ENCODE measurements around the gene CLEC16A. TPM values are rescaled to one million over a fixed set of nuclear protein-coding genes. Genes with fewer than 3 reads are reported as not detected.
A peak's percentile ranks its signal among the peaks of the same experiment; 100 is the strongest.

CLEC16A gene
- total and polyA plus RNA-seq, 9 of the 15 experiments (the other 6 are each of a cell fraction or from before 2014, with no cell fraction given) = 1.00 to 22.3 (median 10.0) TPM

DNA sequence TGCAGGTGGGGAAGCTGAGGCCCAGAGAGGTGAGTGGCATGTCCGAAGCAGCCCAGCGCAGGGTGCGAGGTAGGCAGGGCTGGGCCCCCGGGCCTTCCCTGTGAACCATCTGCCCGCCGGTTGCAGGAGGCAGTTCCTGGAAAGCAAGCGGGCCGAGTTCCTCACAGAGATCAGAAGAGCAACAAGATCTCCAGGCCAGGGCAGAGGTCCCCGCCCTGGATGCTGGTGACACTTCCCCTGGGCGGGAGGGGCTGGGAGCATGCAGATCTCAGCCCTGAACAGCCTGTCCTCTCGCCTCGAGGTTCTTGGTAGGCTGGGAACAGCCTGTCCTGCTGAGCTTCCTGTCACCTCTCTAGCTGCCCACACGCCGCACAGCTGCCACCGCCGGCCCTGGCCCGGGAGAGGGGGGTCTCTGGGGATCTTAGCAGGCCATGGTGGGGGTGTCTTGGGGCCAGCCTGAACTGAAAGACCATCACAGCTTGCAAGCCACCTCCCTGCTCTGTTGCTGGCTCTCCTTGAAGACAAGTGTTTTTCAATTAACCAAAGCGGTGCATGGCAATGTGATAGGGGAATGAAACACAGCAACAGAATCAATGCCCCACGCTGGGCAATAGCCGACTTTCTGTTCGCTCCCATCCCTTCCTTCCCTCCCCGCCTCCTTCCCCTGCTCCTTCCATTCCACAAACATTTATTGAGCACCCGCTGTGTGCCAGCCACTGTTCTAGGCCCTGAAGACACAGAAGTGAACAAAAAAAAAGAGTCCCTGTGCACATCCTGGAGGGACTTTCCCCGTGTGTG, 279.9 kb downstream of the CLEC16A start (continued):
- TF ChIP-seq, protein P1, sequence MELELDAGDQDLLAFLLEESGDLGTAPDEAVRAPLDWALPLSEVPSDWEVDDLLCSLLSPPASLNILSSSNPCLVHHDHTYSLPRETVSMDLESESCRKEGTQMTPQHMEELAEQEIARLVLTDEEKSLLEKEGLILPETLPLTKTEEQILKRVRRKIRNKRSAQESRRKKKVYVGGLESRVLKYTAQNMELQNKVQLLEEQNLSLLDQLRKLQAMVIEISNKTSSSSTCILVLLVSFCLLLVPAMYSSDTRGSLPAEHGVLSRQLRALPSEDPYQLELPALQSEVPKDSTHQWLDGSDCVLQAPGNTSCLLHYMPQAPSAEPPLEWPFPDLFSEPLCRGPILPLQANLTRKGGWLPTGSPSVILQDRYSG (tag; conservative IDR thresholded peaks at IDR 0.05; ENCODE audit: low read depth) = 0 out of 2 replicates have a peak, but pooled peaks have one; percentile 34
- TF ChIP-seq NR2F6 (CRISPR knock-in tag; IDR thresholded peaks at IDR 0.05) (no peak), MEIS2 (IDR thresholded peaks at IDR 0.05; ENCODE audit: partially characterized antibody) (peak; percentile 35), EZH2 (IDR thresholded peaks at IDR 0.05; ENCODE audit: borderline replicate concordance, low read depth, low read length) (no peak), FOXK2 (conservative IDR thresholded peaks at IDR 0.05 in 1 of 2, IDR thresholded peaks at IDR 0.05 in 1 of 2; ENCODE audit: low read depth in 2 of 2) (peak; percentile 77 to 78; a peak in 3 of 4 replicates), CBX2 (IDR thresholded peaks at IDR 0.05; ENCODE audit: insufficient read depth, low read length, poor library complexity, severe bottlenecking) (no peak), MYC (IDR thresholded peaks at IDR 0.05; ENCODE audit: low read depth, low read length) (peak; percentile 59; the same call in 1 of the 2 replicates), MYC (CRISPR knock-in tag; IDR thresholded peaks at IDR 0.05; ENCODE audit: borderline replicate concordance, low read depth) (no peak), JUND (IDR thresholded peaks at IDR 0.05; ENCODE audit: borderline replicate concordance, low read depth, low read length) (peak; percentile 54), JUND (tag; IDR thresholded peaks at IDR 0.05; ENCODE audit: borderline replicate concordance, low read depth, low read length) (peak; percentile 63; the same call in 1 of the 3 replicates), RCOR1 (IDR thresholded peaks at IDR 0.05; ENCODE audit: borderline replicate concordance in 1 of 2, low read depth in 2 of 2, low read length in 2 of 2) (peak in 1 of 2 experiments; percentile 66; a peak in 2 of 4 replicates), TCFL5 (CRISPR knock-in tag; conservative IDR thresholded peaks at IDR 0.05) (no peak), CC2D1A (IDR thresholded peaks at IDR 0.05) (peak; percentile 95; the same call in 1 of the 2 replicates), ZFP30 (CRISPR knock-in tag; IDR thresholded peaks at IDR 0.05; ENCODE audit: borderline replicate concordance) (no peak), ILF3 (IDR thresholded peaks at IDR 0.05; ENCODE audit: borderline replicate concordance) (no peak), CXXC5 (CRISPR knock-in tag; IDR thresholded peaks at IDR 0.05) (peak; percentile 38), ZBTB8A (IDR thresholded peaks at IDR 0.05; ENCODE audit: partially characterized antibody) (no peak), ZNF263 (CRISPR knock-in tag; IDR thresholded peaks at IDR 0.05; ENCODE audit: borderline replicate concordance) (no peak), ZNF121 (CRISPR knock-in tag; conservative IDR thresholded peaks at IDR 0.05) (no peak)
- TF ChIP-seq, protein P2, sequence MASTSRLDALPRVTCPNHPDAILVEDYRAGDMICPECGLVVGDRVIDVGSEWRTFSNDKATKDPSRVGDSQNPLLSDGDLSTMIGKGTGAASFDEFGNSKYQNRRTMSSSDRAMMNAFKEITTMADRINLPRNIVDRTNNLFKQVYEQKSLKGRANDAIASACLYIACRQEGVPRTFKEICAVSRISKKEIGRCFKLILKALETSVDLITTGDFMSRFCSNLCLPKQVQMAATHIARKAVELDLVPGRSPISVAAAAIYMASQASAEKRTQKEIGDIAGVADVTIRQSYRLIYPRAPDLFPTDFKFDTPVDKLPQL (IDR thresholded peaks at IDR 0.05; ENCODE audit: extremely low read depth, insufficient read length) = no peak
- TF ChIP-seq, protein P3, sequence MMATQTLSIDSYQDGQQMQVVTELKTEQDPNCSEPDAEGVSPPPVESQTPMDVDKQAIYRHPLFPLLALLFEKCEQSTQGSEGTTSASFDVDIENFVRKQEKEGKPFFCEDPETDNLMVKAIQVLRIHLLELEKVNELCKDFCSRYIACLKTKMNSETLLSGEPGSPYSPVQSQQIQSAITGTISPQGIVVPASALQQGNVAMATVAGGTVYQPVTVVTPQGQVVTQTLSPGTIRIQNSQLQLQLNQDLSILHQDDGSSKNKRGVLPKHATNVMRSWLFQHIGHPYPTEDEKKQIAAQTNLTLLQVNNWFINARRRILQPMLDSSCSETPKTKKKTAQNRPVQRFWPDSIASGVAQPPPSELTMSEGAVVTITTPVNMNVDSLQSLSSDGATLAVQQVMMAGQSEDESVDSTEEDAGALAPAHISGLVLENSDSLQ (IDR thresholded peaks at IDR 0.05) = peak; percentile 32; the same call in 1 of the 2 replicates
- TF ChIP-seq, protein P4, sequence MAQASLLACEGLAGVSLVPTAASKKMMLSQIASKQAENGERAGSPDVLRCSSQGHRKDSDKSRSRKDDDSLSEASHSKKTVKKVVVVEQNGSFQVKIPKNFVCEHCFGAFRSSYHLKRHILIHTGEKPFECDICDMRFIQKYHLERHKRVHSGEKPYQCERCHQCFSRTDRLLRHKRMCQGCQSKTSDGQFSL (CRISPR knock-in tag; IDR thresholded peaks at IDR 0.05) = no peak
- TF ChIP-seq, protein P4 (tag; IDR thresholded peaks at IDR 0.05) = no peak
- TF ChIP-seq, protein P5, sequence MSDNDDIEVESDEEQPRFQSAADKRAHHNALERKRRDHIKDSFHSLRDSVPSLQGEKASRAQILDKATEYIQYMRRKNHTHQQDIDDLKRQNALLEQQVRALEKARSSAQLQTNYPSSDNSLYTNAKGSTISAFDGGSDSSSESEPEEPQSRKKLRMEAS (CRISPR knock-in tag; IDR thresholded peaks at IDR 0.05) = peak; percentile 62

Data from K562 (cell line).